MM.1S (cell line): ENCODE results near the gene NLRP6.

ENCODE experiments used
- CTCF ChIP-seq: fragments of 300-600 bp; sonication (generic); IDR thresholded peaks from 2 replicates; pipeline ENCODE4 v1.5.1; 2016; ENCODE audit warnings: antibody characterized with exemption, low read length, mixed read lengths
- EZH2 ChIP-seq: fragments of 300-600 bp; sonication (generic); optimal IDR thresholded peaks from 2 replicates; pipeline ENCODE3; 2017; ENCODE audit warnings: low read depth, mild to moderate bottlenecking, antibody characterized with exemption, low read length, mixed read lengths
- EZH2phosphoT487 ChIP-seq: fragments of 300-600 bp; sonication (generic); IDR thresholded peaks from 2 replicates; pipeline ENCODE4 v1.6.1; 2018; ENCODE audit warnings: antibody characterized with exemption, low read length

- TF ChIP-seq EZH2phosphoT487 = no peak
- TF ChIP-seq CTCF = no peak
- no peak for TF ChIP-seq EZH2
These were observed 41.1 kb upstream of the NLRP6 start, which contains the start of gene PSMD13 for GRCh38 chr11:236774-237767.
